ENCODE data around the gene DLGAP1.

The DLGAP1 gene

DNA sequence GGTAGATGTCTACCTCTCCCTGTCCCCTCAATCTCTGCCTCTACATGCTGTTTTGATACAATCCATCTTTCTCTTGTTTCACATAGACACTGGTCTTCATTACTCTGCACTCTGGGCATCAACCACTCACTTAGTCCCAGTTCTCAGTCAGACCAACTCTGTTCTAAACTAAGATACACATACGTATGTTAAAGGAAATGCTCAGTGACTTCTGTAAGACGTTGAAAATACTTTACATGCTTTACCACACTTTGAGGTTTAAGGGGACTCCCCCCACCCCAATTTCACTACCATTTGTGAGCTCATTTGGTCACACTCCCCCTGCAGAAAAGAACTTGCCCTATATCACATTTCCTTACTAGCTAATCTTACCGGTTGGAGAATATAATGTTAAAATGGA is 507.7 kb downstream of the DLGAP1 start:
- no peaks in the 10 kb centered on the region for H3K36me3 Mint-ChIP-seq
- H3K4me1 Mint-ChIP-seq (ENCODE audit: low read depth): no peaks in the 10 kb centered on the region
- no peaks in the 10 kb centered on the region for H3K9me3 Mint-ChIP-seq (ENCODE audit: low read depth)
- H3K27ac Mint-ChIP-seq: no peak overlapping the region
- H3K4me3 Mint-ChIP-seq: no peak overlapping the region
- H3K27me3 Mint-ChIP-seq: peaks cover 2% of the 10 kb centered on the region

DNA sequence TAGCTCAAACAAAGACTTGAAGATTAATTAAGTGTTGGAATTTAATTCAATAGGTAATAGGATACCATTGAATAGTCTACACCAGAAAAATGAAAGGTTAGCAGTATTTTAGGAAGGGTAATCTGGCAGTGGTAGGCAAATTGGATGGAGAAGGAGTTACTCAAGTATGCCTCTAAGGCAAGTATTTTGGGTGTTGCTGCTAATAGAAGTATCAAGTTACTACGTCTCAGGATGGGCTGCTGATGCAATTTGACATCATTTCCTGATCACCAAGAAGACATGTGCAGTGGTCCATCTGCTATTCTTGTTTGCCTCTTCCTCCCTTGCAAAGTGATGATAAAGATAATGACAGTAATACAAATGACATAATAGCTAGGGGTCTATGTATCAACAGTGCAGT is 519.8 kb downstream of the DLGAP1 start:
- Mint-ChIP-seq H3K27ac (no peak overlapping the region), H3K27me3 (peaks cover 7% of the 10 kb centered on the region), H3K9me3 (ENCODE audit: low read depth) (no peaks in the 10 kb centered on the region), H3K4me1 (ENCODE audit: low read depth) (no peaks in the 10 kb centered on the region), H3K4me3 (no peak overlapping the region), H3K36me3 (no peaks in the 10 kb centered on the region)

DNA sequence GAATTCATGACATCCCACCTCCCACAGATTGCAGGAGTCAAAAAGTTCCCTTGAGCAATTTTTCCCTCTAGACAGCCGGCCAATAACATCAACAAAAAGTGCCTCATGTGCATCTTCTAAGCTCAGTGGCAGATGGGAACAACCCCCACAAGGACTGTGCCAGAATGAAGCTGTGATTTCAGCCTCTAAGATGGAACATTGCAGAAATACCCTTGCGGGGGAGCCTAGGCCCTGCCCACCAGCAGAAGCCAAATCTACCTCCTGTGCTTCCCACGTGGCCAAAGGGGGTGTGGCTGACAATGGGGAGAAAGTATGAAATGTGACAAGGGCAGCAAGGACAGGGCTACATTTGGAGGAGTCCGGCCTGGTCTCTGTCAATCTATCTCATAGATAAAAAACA is 522.8 kb downstream of the DLGAP1 start:
- no peaks in the 10 kb centered on the region for H3K27me3 Mint-ChIP-seq
- H3K36me3 Mint-ChIP-seq: no peaks in the 10 kb centered on the region
- H3K27ac Mint-ChIP-seq: no peak overlapping the region
- H3K9me3 Mint-ChIP-seq (ENCODE audit: low read depth): no peaks in the 10 kb centered on the region
- no peak overlapping the region for H3K4me3 Mint-ChIP-seq
- H3K4me1 Mint-ChIP-seq (ENCODE audit: low read depth): no peaks in the 10 kb centered on the region

DNA sequence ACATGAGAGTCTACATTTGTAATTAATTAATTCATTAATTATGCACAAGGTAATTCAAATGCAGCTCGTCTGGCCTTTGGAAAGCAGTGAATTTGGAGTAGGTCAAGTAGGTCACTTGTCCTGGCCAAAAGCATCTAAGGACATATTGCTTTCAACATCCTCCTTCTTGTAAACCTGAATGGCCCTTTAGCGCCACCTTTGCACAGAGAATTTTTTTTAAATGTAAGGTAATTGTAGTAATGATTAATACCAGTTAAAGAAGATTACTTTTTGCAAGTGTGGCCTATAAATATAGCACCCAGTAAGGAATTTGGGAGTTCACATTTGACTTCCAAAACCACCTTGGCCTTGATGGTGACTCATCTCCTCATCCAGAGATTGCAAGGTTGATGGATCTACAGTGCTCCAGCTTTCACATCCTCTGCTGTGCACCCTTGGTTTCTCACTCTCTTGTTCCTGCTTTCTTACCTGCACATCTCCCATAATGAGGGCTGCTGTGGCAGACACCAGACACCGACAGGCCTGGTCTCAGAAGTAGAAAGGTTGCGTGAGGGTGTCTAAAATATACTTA is 523.5 kb downstream of the DLGAP1 start:
- H3K27me3 Mint-ChIP-seq: peaks cover 3% of the 10 kb centered on the region
- H3K4me3 Mint-ChIP-seq: no peak overlapping the region
- no peaks in the 10 kb centered on the region for H3K36me3 Mint-ChIP-seq
- no peaks in the 10 kb centered on the region for H3K9me3 Mint-ChIP-seq (ENCODE audit: low read depth)
- H3K4me1 Mint-ChIP-seq (ENCODE audit: low read depth): no peaks in the 10 kb centered on the region
- no peak overlapping the region for H3K27ac Mint-ChIP-seq

DNA sequence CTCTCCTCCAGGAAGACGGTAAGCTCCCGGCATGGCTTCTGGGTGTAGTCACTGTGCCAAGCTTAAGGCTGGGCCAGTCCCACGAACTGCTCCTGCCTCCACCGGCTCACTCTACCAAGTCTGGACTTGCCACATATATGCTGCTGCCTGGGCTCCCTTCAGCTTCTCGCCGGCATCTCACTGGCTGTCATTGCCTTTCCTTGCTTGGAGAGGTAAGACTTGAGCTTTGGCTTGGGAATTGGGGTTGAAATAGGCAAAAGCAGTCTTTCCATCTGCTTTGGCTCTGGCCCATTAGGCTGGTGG is 524.1 kb downstream of the DLGAP1 start:
- Mint-ChIP-seq H3K9me3 (ENCODE audit: low read depth) (no peaks in the 10 kb centered on the region), H3K4me3 (no peak overlapping the region), H3K27ac (no peak overlapping the region), H3K4me1 (ENCODE audit: low read depth) (no peaks in the 10 kb centered on the region), H3K27me3 (peaks cover 3% of the 10 kb centered on the region), H3K36me3 (no peaks in the 10 kb centered on the region)

DNA sequence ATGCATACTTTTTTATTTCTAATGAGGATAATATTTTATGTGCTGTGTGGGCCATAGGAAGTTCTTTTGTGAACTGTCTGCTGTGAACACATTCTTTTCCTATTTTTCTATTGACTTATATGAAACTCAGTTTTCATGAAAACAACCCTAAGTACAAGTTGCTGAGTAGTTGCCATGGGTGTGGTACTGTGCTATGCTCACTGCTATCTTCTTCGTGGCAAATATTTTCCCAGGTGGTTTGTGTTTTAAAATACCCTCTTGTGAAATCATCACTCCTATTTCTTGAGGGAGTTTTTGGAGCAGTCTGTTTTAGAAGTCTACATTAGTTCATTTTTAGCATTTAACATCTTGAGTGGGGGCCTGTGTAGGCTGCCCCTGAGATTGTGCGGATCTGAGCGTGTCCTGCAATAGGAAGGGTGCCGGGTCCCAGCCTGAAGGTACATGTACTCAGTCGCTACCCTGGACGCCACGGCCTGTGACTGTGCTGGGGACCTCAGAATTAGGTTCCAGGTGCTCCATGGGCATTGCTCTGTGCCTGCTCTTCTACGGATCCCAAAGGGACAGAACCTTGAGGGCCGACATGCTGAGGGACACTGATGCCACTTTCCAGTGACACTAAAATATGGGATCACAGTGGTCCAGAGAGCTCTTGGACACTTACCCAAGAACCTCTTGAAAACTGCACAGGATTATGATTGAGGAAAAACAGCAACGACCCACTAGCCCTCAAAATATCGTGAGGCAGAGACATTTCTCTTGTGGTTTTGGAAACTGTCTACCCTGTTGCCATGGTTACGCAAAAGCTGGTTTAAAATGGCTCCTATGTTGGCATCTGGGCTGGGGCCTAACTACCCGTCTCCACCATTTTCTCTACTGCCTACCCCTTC is 524.7 kb downstream of the DLGAP1 start:
- Mint-ChIP-seq H3K36me3 (no peaks in the 10 kb centered on the region), H3K27ac (no peak overlapping the region), H3K27me3 (peaks cover 3% of the 10 kb centered on the region), H3K4me3 (no peak overlapping the region), H3K4me1 (ENCODE audit: low read depth) (no peaks in the 10 kb centered on the region), H3K9me3 (ENCODE audit: low read depth) (no peaks in the 10 kb centered on the region)

DNA sequence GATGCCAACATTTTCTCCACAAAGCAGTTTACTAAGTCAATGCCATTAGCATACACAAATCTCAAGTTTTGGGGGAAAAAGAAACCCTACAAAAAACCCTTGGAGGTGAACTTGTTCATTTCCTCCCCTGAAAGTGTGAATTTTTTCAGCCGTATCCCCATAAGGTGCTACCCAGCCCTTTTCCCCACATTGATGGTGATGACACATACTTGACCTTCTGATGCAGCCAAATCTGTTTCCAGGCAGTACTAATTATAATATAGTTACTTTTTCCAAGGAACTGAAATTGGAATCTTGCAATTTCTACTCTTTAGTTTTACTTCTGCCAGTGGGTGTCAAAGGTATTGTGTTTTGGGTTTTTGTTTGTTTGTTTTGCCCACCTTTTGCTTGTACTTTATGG is 530.7 kb downstream of the DLGAP1 start:
- Mint-ChIP-seq H3K27me3 (peaks cover 6% of the 10 kb centered on the region), H3K9me3 (ENCODE audit: low read depth) (no peaks in the 10 kb centered on the region), H3K27ac (no peak overlapping the region), H3K36me3 (no peaks in the 10 kb centered on the region), H3K4me1 (ENCODE audit: low read depth) (no peaks in the 10 kb centered on the region), H3K4me3 (no peak overlapping the region)

DNA sequence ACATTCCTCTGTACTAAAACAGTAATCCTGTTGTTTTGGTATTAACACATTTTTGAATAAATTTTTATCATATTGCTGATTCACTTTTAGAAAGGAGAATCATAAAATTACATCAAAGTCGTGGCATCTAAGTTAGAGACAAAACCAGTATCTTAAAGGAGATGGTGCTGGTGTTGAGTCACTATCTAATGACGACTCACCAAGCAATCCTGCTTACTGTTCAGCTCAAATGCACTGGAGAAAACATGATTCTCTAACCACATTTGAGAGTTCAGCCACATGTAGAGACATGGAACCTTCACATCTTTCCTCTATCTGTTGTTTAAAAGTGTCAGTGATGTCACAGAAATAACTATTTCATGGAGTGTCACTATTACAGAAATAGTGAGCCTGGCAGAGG is 531.4 kb downstream of the DLGAP1 start:
- H3K9me3 Mint-ChIP-seq (ENCODE audit: low read depth): no peaks in the 10 kb centered on the region
- no peaks in the 10 kb centered on the region for H3K36me3 Mint-ChIP-seq
- no peaks in the 10 kb centered on the region for H3K4me1 Mint-ChIP-seq (ENCODE audit: low read depth)
- no peak overlapping the region for H3K4me3 Mint-ChIP-seq
- peaks cover 6% of the 10 kb centered on the region for H3K27me3 Mint-ChIP-seq
- no peak overlapping the region for H3K27ac Mint-ChIP-seq

DNA sequence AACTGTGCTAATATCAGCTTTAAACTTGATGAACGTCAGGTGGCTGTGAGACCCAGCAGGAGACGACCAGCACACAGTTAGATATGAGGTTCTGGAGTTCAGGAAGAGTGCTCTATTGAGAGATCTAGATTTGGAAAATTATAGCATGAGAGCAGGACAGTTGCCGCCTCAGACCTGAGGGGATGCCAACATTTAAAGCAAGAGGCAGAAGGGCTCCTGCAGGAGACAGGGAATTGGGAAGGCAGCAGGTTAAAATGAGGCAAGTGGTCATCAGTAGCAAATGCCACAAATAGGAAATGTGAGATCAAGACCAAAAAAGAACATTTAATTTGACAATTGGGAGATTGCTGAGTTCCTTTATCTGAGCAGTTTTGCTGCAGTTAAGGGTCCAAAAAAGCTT is 533.3 kb downstream of the DLGAP1 start:
- Mint-ChIP-seq H3K36me3 (no peaks in the 10 kb centered on the region), H3K9me3 (ENCODE audit: low read depth) (no peaks in the 10 kb centered on the region), H3K27me3 (peaks cover 6% of the 10 kb centered on the region)

DNA sequence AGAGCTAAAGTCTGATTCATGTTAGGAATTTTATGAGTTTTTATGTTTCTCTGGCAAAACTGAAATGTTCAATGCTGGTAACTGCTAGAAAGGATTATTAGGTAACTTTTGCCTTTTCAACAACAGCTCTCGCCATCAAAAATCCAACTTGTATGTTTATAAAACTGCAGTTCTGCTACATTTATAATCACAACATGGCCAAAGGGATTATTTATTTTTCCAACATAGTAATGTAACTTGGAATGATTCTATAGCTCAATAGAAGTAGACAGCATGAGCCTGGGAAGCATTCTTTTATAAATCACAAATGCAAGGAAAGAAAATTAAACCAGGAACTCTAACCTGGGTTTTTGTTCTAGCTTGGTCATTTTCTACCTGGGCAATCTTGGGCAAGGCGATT is 534.3 kb downstream of the DLGAP1 start:
- Mint-ChIP-seq H3K4me1 (ENCODE audit: low read depth) (no peaks in the 10 kb centered on the region), H3K27ac (no peak overlapping the region), H3K4me3 (no peak overlapping the region), H3K27me3 (peaks cover 6% of the 10 kb centered on the region), H3K9me3 (ENCODE audit: low read depth) (no peaks in the 10 kb centered on the region), H3K36me3 (no peaks in the 10 kb centered on the region)

More for the DNA sequence above, 533.3 kb downstream of the DLGAP1 start:
- Mint-ChIP-seq H3K27ac (no peak overlapping the region), H3K4me1 (ENCODE audit: low read depth) (no peaks in the 10 kb centered on the region), H3K4me3 (no peak overlapping the region)

DNA sequence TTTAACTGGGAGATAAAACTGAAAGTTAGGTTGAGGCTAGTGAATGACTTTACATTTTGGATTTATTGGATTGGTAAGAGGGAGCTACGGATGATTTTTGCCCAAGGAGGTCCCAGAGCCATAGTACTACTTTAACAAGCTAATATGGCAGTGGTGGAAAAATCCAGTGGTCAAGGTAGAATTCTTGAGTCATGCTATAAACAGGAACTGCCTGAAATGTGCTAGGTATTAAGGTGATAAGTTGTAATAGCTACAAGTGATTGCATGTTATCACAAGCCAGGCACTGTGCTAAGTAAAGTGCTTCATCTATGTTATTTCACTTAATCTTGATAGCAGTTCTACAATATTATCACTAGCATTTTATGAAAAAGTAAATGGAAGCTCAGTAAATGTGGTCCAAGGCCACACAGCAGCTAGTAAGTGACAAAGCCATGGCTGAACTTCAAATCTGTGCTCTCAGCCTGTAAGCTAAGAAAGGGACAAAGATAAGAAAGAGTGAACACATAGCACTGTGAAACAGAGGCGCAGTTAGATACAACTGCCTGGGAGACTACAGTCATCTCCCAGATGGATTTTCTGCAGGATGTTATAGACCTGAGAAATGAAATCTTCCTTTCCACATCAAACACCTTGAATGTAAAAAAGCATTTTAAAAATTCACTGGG is 535.6 kb downstream of the DLGAP1 start:
- Mint-ChIP-seq H3K36me3 (no peaks in the 10 kb centered on the region), H3K4me3 (no peak overlapping the region), H3K27me3 (peaks cover 6% of the 10 kb centered on the region), H3K4me1 (ENCODE audit: low read depth) (no peaks in the 10 kb centered on the region), H3K9me3 (ENCODE audit: low read depth) (no peaks in the 10 kb centered on the region), H3K27ac (no peak overlapping the region)

DNA sequence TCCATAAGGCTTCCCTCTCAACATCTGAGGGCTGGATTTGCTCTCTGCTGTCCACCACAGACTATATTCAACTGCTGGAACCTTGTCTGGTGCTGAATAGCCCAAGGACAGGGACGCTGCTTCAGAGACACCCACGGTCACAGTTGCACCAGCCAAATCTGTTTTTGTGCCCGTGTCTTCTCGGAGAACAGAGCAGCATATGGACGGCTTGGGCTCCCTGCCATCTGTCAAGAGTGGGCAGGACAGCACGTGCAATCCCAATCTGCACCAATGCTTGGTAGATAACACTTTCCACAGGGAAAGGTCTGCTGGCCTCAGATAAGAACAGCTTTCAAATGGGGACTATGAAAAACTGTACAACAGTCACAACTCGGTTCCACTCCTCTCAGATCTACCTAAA is 539.0 kb downstream of the DLGAP1 start:
- Mint-ChIP-seq H3K36me3 (no peaks in the 10 kb centered on the region), H3K27me3 (peaks cover 3% of the 10 kb centered on the region), H3K27ac (no peak overlapping the region)

DNA sequence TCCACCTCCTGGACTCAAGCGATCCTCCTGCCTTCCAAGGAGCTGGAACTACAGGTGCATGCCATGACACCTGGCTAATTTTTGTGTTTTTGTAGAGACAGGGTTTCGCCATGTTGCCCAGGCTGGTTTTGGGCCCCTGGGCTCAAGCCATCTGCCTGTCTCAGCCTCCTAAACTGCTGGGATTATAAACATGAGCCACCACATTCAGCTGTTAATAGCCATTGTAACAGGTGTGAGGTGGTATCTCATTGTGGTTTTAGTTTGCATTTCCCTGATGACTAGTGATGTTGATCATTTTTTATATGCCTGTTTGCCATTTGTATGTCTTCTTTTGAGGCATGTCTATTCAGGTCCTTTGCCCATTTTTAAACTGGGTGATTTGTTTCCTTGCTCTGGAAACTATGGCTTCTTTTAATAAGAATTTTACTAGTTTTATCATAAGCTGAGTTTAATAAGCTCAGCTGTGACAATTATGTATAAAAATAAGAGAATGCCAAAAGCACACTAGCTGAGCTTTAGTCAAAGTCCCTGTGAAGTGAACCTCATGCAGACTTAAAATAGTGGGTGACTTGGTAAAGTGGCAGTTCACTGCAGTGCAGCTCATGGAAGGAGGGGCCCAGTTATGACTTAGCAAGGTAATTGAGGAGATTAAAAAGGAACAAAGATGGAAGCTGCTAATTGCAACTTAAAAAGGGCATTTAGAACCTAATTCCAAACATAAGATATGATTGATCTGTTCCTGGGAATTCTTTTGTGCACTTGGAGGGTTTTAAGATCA is 540.1 kb downstream of the DLGAP1 start:
- Mint-ChIP-seq H3K9me3 (ENCODE audit: low read depth) (no peaks in the 10 kb centered on the region), H3K4me3 (no peak overlapping the region), H3K36me3 (no peaks in the 10 kb centered on the region), H3K4me1 (ENCODE audit: low read depth) (no peaks in the 10 kb centered on the region), H3K27ac (no peak overlapping the region), H3K27me3 (peaks cover 3% of the 10 kb centered on the region)

More for the DNA sequence above, 539.0 kb downstream of the DLGAP1 start:
- H3K9me3 Mint-ChIP-seq (ENCODE audit: low read depth): no peaks in the 10 kb centered on the region
- H3K4me1 Mint-ChIP-seq (ENCODE audit: low read depth): no peaks in the 10 kb centered on the region
- no peak overlapping the region for H3K4me3 Mint-ChIP-seq

DNA sequence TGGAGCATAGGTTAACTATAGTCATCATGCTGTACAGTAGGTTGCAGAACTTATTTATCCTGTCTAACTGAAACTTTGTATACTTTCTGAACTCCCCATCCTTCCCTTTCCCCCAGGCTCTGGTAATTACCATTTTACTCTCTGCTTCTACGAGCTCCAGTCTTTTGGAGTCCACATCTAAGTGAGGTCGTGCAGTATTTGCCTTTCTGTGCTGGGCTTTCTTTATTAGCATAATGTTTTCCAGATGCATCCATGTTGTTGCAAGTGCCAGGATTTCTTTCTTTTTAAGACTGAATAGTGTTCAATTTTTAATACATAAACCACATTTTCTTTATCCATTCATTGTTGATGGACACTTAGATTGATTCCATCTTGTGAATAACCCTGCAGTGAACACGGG is 541.0 kb downstream of the DLGAP1 start:
- Mint-ChIP-seq H3K36me3 (no peaks in the 10 kb centered on the region), H3K27me3 (peaks cover 3% of the 10 kb centered on the region), H3K4me1 (ENCODE audit: low read depth) (no peaks in the 10 kb centered on the region), H3K27ac (no peak overlapping the region), H3K9me3 (ENCODE audit: low read depth) (no peaks in the 10 kb centered on the region), H3K4me3 (no peak overlapping the region)

DNA sequence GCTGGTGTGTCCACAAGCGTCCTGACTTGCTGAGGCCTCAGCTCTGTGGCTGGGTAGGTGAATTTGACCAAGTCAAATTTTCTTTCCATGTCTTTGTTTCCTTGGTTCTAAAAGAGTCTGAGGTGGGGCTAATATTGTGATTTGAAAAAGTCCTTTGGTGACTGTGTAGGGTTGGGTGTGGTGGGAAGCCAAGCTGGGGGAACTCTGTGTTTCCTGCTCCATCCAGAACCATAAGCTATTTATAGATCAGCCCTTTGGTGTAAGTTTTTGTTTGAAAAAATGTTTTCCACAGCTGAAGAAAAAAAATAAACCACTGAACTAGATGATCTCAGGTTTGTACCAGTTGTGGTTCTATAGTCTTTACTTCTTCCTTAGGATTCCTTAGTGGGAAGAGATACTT is 542.4 kb downstream of the DLGAP1 start:
- no peaks in the 10 kb centered on the region for H3K27me3 Mint-ChIP-seq
- H3K4me1 Mint-ChIP-seq (ENCODE audit: low read depth): no peaks in the 10 kb centered on the region
- H3K27ac Mint-ChIP-seq: no peak overlapping the region
- no peaks in the 10 kb centered on the region for H3K9me3 Mint-ChIP-seq (ENCODE audit: low read depth)
- no peak overlapping the region for H3K4me3 Mint-ChIP-seq
- no peaks in the 10 kb centered on the region for H3K36me3 Mint-ChIP-seq
